Smooth muscle cell (in vitro differentiated cells): ENCODE data around the gene MOGAT3. TPM values are rescaled to one million over a fixed set of nuclear protein-coding genes. Genes with fewer than 3 reads are reported as not detected.

Experiments
- DNase-seq: peaks from one replicate; lab custom pipeline; 2025; ENCODE audit not compliant: unreplicated experiment; lab: John Stamatoyannopoulos, UW
- H2AFZ ChIP-seq: fragments of 200-600 bp; sonication (generic); 2 replicates; pipeline ENCODE4 v1.6.0; 2016; ENCODE audit warnings: antibody characterized with exemption, low read depth, mild to moderate bottlenecking
- H3F3A ChIP-seq: fragments of 200-600 bp; sonication (generic); 2 replicates; pipeline ENCODE4 v1.6.0; 2017; ENCODE audit warnings: antibody characterized with exemption, low read depth
- H3K27ac ChIP-seq: fragments of 200-600 bp; sonication (generic); 2 replicates; pipeline ENCODE4 v1.5.1; 2016; ENCODE audit warnings: low read depth, mild to moderate bottlenecking
- H3K27me3 ChIP-seq: fragments of 200-600 bp; sonication (generic); 2 replicates; pipeline ENCODE4 v1.6.1; 2016; ENCODE audit warnings: low read depth, mild to moderate bottlenecking
- H3K36me3 ChIP-seq: fragments of 200-600 bp; sonication (generic); 2 replicates; pipeline ENCODE4 v1.5.1; 2016; ENCODE audit warnings: low read depth
- H3K4me1 ChIP-seq: fragments of 200-600 bp; sonication (generic); 2 replicates; pipeline ENCODE4 v1.5.1; 2016; ENCODE audit warnings: low read depth
- H3K4me2 ChIP-seq: fragments of 200-600 bp; sonication (generic); 2 replicates; pipeline ENCODE4 v1.6.0; 2016; ENCODE audit warnings: mild to moderate bottlenecking
- H3K4me3 ChIP-seq: fragments of 200-600 bp; sonication (generic); 2 replicates; pipeline ENCODE4 v1.5.1; 2016; ENCODE audit warnings: mild to moderate bottlenecking
- H3K79me2 ChIP-seq: fragments of 200-600 bp; sonication (generic); 2 replicates; pipeline ENCODE4 v1.6.0; 2016; ENCODE audit warnings: low read depth, mild to moderate bottlenecking
- H3K9ac ChIP-seq: fragments of 200-600 bp; sonication (generic); 2 replicates; pipeline ENCODE4 v1.6.0; 2016; ENCODE audit warnings: low read depth
- H3K9me3 ChIP-seq: fragments of 200-600 bp; sonication (generic); replicated peaks from 2 replicates; pipeline ENCODE4 v1.5.1; 2016; ENCODE audit warnings: low read depth
- H4K20me1 ChIP-seq: fragments of 200-600 bp; sonication (generic); 2 replicates; pipeline ENCODE4 v1.6.0; 2016; ENCODE audit warnings: low read depth
- WGBS: methylation state at CpG from one replicate; pipeline ENCODE4 v1.1.7; 2016; ENCODE audit warnings: low lambda C conversion rate; 5-methylcytosine and 5-hydroxymethylcytosine counted together
- polyA plus RNA-seq: library from polyadenylated mRNA; unstranded; fragments of >200 nt; fragmentation: Nextera tagmentation; extraction: Ambion mirVana; gene quantifications from 2 replicates; pipeline ENCODE4 v1.2.1, GENCODE V29; 2016
- total RNA-seq: library from RNA; depleted of rRNA; stranded (reverse); fragments of >200 nt; gene quantifications from 2 replicates; pipeline ENCODE4 v1.2.3, GENCODE V29; 2014
- TF ChIP-seq, protein P1 (sequence below): fragments of 200-600 bp; sonication (generic); IDR thresholded peaks from 2 replicates; pipeline ENCODE4 v1.5.1; 2017; ENCODE audit warnings: borderline replicate concordance, mild to moderate bottlenecking, antibody characterized with exemption; ENCODE audit not compliant: insufficient read depth, poor library complexity, severe bottlenecking

Gene MOGAT3
- total and polyA plus RNA-seq, 2 experiments from 2014 or later: not detected

DNA sequence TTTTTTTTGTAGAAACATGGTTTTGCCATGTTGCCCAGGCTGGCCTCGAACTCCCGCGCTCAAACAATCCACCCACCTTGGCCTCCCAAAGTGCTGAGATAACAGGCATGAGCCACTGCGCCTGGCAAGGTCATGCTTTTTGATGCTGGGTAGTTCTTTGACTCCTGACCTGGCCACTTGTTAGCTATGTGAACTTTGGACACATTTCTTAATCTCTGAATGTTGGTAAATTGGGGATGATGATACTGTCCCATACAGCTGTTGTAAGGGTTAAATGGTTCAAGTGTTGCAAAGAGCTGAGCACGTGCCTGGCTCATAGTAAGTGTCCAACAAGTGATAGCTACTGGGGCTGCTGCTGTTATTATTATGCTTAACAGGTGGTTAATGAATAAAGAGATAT is 19.5 kb upstream of the MOGAT3 start:
- Histone ChIP-seq H3K9me3 (no peaks in the 10 kb centered on the region), H3K4me1 (peaks cover 10% of the 10 kb centered on the region), H3K79me2 (peaks cover 57% of the 10 kb centered on the region), H3K9ac (no peak overlapping the region), H4K20me1 (peaks cover 38% of the 10 kb centered on the region), H3K27me3 (no peaks in the 10 kb centered on the region), H3K4me3 (no peak overlapping the region), H3K27ac (no peak overlapping the region), H3K4me2 (no peak overlapping the region), H2AFZ (no peak overlapping the region), H3F3A (no peaks in the 10 kb centered on the region), H3K36me3 (no peaks in the 10 kb centered on the region)
- no peak for DNase-seq
- TF ChIP-seq, protein P1, sequence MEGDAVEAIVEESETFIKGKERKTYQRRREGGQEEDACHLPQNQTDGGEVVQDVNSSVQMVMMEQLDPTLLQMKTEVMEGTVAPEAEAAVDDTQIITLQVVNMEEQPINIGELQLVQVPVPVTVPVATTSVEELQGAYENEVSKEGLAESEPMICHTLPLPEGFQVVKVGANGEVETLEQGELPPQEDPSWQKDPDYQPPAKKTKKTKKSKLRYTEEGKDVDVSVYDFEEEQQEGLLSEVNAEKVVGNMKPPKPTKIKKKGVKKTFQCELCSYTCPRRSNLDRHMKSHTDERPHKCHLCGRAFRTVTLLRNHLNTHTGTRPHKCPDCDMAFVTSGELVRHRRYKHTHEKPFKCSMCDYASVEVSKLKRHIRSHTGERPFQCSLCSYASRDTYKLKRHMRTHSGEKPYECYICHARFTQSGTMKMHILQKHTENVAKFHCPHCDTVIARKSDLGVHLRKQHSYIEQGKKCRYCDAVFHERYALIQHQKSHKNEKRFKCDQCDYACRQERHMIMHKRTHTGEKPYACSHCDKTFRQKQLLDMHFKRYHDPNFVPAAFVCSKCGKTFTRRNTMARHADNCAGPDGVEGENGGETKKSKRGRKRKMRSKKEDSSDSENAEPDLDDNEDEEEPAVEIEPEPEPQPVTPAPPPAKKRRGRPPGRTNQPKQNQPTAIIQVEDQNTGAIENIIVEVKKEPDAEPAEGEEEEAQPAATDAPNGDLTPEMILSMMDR: no peak
- WGBS: 97% methylated on average over 5 of the region's 5 CpGs

DNA sequence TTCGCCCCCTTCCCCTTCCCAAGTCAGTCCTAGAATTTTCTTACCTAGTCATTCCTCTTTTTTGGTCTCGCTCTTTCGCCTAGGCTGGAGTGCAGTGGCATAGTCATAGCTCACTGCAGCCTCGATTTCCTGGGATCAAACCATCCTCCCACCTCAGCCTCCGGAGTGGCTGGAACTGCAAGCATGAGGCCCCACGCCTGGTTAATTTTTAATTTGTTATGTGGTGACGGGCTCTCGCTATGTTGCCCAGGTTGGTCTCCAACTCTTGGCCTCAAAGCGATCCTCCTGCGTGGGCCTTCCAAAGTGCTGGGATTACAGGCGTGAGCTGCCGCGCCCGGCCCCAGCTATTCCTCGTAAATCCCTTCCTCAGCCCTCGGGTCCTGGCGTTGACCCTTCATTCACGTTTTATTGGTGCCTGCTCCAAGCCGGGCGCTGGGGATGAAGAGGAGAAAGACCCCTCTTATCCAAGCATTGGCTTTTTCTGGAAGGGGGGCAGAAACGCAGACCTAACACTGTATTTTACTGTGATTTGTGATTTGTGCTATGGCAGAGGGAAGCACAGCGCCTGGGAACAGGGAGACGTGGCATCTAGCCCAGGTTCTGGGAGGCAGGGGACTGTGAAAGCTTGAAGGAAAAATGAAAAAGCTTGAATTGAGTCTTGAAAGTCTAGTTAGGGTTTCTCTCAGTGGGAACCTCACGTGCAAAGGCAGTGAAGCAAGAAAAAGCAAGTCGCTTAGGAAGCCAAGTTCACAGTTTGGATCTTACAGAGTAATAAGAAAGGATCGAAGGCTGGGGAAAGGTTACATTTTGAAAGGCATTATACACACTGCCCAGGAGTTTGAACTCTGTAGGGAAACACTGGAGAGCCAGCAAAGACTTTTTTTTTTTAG is 17.6 kb upstream of the MOGAT3 start:
- TF ChIP-seq, protein P1: no peak
- H4K20me1 ChIP-seq: peaks cover 38% of the 10 kb centered on the region
- DNase-seq: no peak
- H3K27ac ChIP-seq: peak overlapping the region; percentile 98
- no peaks in the 10 kb centered on the region for H3F3A ChIP-seq
- no peaks in the 10 kb centered on the region for H3K27me3 ChIP-seq
- H3K9me3 ChIP-seq: no peaks in the 10 kb centered on the region
- peaks cover 57% of the 10 kb centered on the region for H3K79me2 ChIP-seq
- peaks cover 10% of the 10 kb centered on the region for H3K4me1 ChIP-seq
- H3K36me3 ChIP-seq: no peaks in the 10 kb centered on the region
- peak overlapping the region; percentile 98 for H3K4me2 ChIP-seq
- WGBS: 11% methylated on average over 26 of the region's 26 CpGs
- H2AFZ ChIP-seq: peak overlapping the region; percentile 86
- peak overlapping the region; percentile 74 for H3K4me3 ChIP-seq
- peak overlapping the region; percentile 94 for H3K9ac ChIP-seq

DNA sequence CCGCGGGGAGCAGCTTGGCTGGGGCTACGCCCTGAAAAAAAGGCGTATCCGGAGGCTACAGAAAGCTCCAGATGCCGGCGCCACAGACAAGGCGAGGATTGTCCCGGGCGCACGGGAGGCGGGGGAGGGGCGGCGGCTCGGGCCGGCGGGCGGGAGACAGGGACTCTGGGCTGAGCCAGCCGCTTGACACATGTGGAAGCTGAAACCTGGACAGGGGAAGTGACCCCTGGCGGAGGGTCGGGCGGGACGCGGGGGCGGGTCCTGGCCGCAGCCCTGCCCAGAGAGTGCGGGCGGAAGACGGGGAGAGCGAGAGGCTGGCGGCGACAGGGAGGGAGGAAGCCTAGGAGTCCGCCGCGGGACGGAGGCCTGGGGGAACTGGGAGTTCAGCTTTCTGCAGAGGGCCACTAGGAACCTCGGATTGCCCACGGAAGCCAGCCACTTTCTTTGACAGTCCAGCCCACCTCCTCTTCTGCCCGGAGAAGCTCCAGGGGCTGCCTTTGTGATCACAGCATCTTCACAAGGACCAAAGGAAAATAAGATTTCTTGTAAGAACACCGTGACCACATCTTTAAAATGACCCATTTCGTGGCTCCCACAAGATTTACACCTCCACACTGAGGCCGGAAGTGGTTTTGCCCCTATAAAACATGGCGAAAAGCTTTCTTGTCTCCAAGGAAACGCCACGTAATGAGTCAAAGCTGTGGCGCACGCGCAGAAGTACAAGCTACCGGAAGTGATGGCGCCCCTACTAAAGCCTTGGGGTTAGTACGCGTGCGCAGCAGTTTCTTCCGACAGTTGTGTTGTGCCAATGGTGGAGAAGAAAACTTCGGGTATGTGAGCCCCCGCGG is 16.8 kb upstream of the MOGAT3 start, which contains the start of the genes PLOD3 and ZNHIT1:
Gene PLOD3, minus strand, starts transcription at position 194 of the 848 bp plus-strand sequence. CDS start 307 bp downstream, outside the sequence.
Gene ZNHIT1, plus strand, starts transcription at position 778 of the 848 bp plus-strand sequence. Its CDS starts 31 bp downstream, at position 809.
- DNase-seq: peak; percentile 79
- no peaks in the 10 kb centered on the region for H3K27me3 ChIP-seq
- H4K20me1 ChIP-seq: peaks cover 31% of the 10 kb centered on the region
- H3K27ac ChIP-seq: peak within 1 kb of the TSS; percentile 98
- H3K36me3 ChIP-seq: no peaks in the 10 kb centered on the region
- H3K9ac ChIP-seq: peak within 1 kb of the TSS; percentile 94
- no peaks in the 10 kb centered on the region for H3K9me3 ChIP-seq
- H3K4me3 ChIP-seq: peak within 1 kb of the TSS; percentile 74
- WGBS: under 1% methylated on average over 39 of the region's 57 CpGs
- peaks cover 10% of the 10 kb centered on the region for H3K4me1 ChIP-seq
- H2AFZ ChIP-seq: peak within 1 kb of the TSS; percentile 86
- H3K79me2 ChIP-seq: peaks cover 57% of the 10 kb centered on the region
- no peaks in the 10 kb centered on the region for H3F3A ChIP-seq
- TF ChIP-seq, protein P1: peak; percentile 20
- H3K4me2 ChIP-seq: peak within 1 kb of the TSS; percentile 98
